ENCODE measurements around the gene DAPK1. TPM values are rescaled to one million over a fixed set of nuclear protein-coding genes. Genes with fewer than 3 reads are reported as not detected.

The DAPK1 gene
- polyA plus RNA-seq, 1 experiment: 5.4 TPM

GRCh38 chr9:87569008-87569509, 71.4 kb downstream of the DAPK1 start:
- no peak overlapping the region for H3K4me3 ChIP-seq (ENCODE audit: low read depth, low read length)
- no peaks in the 10 kb centered on the region for H3K27me3 ChIP-seq (ENCODE audit: control insufficient read depth, insufficient read depth, low read length)
- ChIA-PET CTCF (interaction anchor here (0.9 to 1.0 kb wide), 2 partner anchors 11 to 232 kb away, joined by 4 read pairs; no protein-coding TSS in a partner anchor), POLR2A (no interaction called here)
- TF ChIP-seq, protein P1, sequence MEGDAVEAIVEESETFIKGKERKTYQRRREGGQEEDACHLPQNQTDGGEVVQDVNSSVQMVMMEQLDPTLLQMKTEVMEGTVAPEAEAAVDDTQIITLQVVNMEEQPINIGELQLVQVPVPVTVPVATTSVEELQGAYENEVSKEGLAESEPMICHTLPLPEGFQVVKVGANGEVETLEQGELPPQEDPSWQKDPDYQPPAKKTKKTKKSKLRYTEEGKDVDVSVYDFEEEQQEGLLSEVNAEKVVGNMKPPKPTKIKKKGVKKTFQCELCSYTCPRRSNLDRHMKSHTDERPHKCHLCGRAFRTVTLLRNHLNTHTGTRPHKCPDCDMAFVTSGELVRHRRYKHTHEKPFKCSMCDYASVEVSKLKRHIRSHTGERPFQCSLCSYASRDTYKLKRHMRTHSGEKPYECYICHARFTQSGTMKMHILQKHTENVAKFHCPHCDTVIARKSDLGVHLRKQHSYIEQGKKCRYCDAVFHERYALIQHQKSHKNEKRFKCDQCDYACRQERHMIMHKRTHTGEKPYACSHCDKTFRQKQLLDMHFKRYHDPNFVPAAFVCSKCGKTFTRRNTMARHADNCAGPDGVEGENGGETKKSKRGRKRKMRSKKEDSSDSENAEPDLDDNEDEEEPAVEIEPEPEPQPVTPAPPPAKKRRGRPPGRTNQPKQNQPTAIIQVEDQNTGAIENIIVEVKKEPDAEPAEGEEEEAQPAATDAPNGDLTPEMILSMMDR (IDR thresholded peaks at IDR 0.05; ENCODE audit: insufficient read depth, low read depth, low read length): no peak
- no peaks in the 10 kb centered on the region for H3K36me3 ChIP-seq (ENCODE audit: control insufficient read depth, insufficient read depth, low read length)
- DNase-seq (ENCODE audit: low read depth): no peak

- ChIA-PET CTCF (interaction anchor here (0.9 to 1.0 kb wide), 2 partner anchors 10 to 232 kb away, joined by 4 read pairs; no protein-coding TSS in a partner anchor), POLR2A (no interaction called here)
- Histone ChIP-seq H3K36me3 (ENCODE audit: control insufficient read depth, insufficient read depth, low read length) (no peaks in the 10 kb centered on the region), H3K27me3 (ENCODE audit: control insufficient read depth, insufficient read depth, low read length) (no peaks in the 10 kb centered on the region), H3K4me3 (ENCODE audit: low read depth, low read length) (no peak overlapping the region)
- DNase-seq (ENCODE audit: low read depth): no peak
- TF ChIP-seq, protein P1 (IDR thresholded peaks at IDR 0.05; ENCODE audit: insufficient read depth, low read depth, low read length): no peak
These were observed 71.9 kb downstream of the DAPK1 start for GRCh38 chr9:87569518-87569917.

- H3K27me3 ChIP-seq (ENCODE audit: control insufficient read depth, insufficient read depth, low read length): no peaks in the 10 kb centered on the region
- POLR2A ChIA-PET: no interaction called here
- DNase-seq (ENCODE audit: low read depth): no peak
- CTCF ChIA-PET: interaction anchor here (0.7 kb wide), 1 partner anchor 1963 kb away, joined by 3 read pairs; no protein-coding TSS in a partner anchor
- H3K4me3 ChIP-seq (ENCODE audit: low read depth, low read length): no peak overlapping the region
- no peaks in the 10 kb centered on the region for H3K36me3 ChIP-seq (ENCODE audit: control insufficient read depth, insufficient read depth, low read length)
- TF ChIP-seq, protein P1 (IDR thresholded peaks at IDR 0.05; ENCODE audit: insufficient read depth, low read depth, low read length): no peak
These were observed 72.6 kb downstream of the DAPK1 start for GRCh38 chr9:87570000-87570908.

- CTCF ChIA-PET: interaction anchor here (1.2 kb wide), 1 partner anchor 15 kb away, joined by 6 read pairs; no protein-coding TSS in a partner anchor
These were observed 75.1 kb downstream of the DAPK1 start for GRCh38 chr9:87572719-87573118.

More at GRCh38 chr9:87572719-87573118, 75.1 kb downstream of the DAPK1 start:
- POLR2A ChIA-PET: no interaction called here
- Histone ChIP-seq H3K4me3 (ENCODE audit: low read depth, low read length) (no peak overlapping the region), H3K36me3 (ENCODE audit: control insufficient read depth, insufficient read depth, low read length) (no peaks in the 10 kb centered on the region), H3K27me3 (ENCODE audit: control insufficient read depth, insufficient read depth, low read length) (no peaks in the 10 kb centered on the region)
- TF ChIP-seq, protein P1 (IDR thresholded peaks at IDR 0.05; ENCODE audit: insufficient read depth, low read depth, low read length): no peak
- DNase-seq (ENCODE audit: low read depth): no peak
